22Rv1 (cell line): Measurements from ENCODE around the gene KLF18.

Experiments used
- H3K27ac ChIP-seq: fragments of 450-650 bp; 2 replicates; pipeline ENCODE4 v1.5.1; 2017
- CTCF ChIP-seq: fragments of 450-650 bp; IDR thresholded peaks from 2 replicates; pipeline ENCODE4 v1.5.1; 2017; ENCODE audit warnings: mild to moderate bottlenecking
- ZFX ChIP-seq: fragments of 450-650 bp; IDR thresholded peaks from 2 replicates; pipeline ENCODE4 v1.6.1; 2017; ENCODE audit warnings: antibody characterized with exemption, borderline replicate concordance

The KLF18 gene

GRCh38 chr1:44138239-44138638 is 3.2 kb downstream of the KLF18 start:
- TF ChIP-seq ZFX, result no peak
- TF ChIP-seq CTCF, result no peak
- H3K27ac ChIP-seq, result no peak overlapping the region

GRCh38 chr1:44135886-44136285 is 5.5 kb downstream of the KLF18 start:
- TF ChIP-seq ZFX (no peak), CTCF (no peak)
- H3K27ac ChIP-seq, result no peak overlapping the region

GRCh38 chr1:44134071-44134920 is 7.1 kb downstream of the KLF18 start:
- no peak overlapping the region for H3K27ac ChIP-seq
- TF ChIP-seq ZFX, result no peak
- TF ChIP-seq CTCF, result no peak

- TF ChIP-seq CTCF, result no peak
- TF ChIP-seq ZFX, result no peak
These were observed 10.0 kb downstream of the KLF18 start for GRCh38 chr1:44131411-44131810.

DNA sequence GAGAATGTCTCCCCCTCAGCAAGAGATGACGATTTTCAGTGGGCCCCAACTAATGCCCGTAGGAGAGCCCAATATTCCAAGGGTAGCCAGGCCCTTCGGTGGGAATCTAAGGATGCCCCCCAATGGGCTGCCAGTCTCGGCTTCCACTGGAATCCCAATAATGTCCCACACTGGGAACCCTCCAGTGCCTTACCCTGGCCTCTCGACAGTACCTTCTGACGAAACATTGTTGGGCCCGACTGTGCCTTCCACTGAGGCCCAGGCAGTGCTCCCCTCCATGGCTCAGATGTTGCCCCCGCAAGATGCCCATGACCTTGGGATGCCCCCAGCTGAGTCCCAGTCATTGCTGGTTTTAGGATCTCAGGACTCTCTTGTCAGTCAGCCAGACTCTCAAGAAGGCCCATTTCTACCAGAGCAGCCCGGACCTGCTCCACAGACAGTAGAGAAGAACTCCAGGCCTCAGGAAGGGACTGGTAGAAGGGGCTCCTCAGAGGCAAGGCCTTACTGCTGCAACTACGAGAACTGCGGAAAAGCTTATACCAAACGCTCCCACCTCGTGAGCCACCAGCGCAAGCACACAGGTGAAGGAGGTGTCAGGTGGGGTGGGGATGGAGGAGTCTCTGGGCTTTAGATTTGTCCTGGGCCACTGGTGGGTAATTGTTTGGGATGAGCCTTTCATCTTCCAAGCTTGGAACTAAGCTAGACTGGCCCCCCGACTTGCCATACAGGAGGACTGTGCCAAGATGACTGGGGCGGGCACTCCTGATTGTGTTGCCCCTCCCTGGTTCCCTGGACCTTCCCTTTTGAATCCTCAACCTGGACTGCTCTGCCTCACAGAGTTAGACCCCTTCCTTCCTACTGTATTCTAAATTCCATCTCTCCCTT is 11.6 kb downstream of the KLF18 start:
- TF ChIP-seq CTCF, result no peak
- no peak for TF ChIP-seq ZFX
- H3K27ac ChIP-seq, result no peak overlapping the region

More at GRCh38 chr1:44131411-44131810, 10.0 kb downstream of the KLF18 start:
- H3K27ac ChIP-seq, result no peak overlapping the region

DNA sequence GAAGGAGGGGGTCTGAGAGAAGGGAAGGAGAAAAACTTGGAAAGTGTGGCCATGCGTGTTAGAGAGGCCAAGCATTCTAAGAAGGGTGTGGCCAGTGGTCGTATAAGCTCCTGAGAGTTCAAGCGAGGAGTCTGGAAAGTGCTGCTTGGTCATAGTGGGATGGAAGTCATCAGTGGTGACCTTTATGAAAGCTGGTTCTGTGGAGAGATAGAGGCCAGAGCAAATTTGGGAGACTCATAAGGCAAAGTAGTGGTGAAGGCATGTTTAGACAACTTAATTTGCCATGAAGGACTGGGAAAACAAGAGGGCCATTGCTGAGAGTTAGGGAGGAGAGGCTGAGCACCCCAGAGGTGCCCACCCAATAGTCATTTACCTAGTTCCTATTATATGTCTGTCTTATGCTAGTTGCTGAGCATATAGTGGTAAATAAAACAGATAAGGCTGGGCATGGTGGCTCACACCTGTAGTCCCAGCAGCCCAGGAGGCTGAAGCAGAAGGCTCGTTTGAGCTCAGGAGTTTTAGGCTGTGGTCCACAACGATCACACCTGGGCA is 21.0 kb downstream of the KLF18 start:
- no peak overlapping the region for H3K27ac ChIP-seq
- TF ChIP-seq ZFX (no peak), CTCF (no peak)
